ENCODE data around the gene DCAF17.
"Not testable (repeated sequence)": the region's sequence is repeated elsewhere in the genome, so short reads cannot be mapped to it uniquely, and the experiment has no call there.

DCAF17 gene

GRCh38 chr2:171512683-171513195 is 78.7 kb downstream of the DCAF17 start:
- DNase-seq (ENCODE audit: low read depth in 2 of 2, low spot score in 1 of 2) = no peak

GRCh38 chr2:171513719-171514160 is 79.7 kb downstream of the DCAF17 start:
- DNase-seq (ENCODE audit: low read depth in 2 of 2, low spot score in 1 of 2) = no peak

- DNase-seq (ENCODE audit: low read depth in 2 of 2, low spot score in 1 of 2) = no peak
Observed at GRCh38 chr2:171514908-171515582, 81.0 kb downstream of the DCAF17 start.

GRCh38 chr2:171515672-171516298 is 81.8 kb downstream of the DCAF17 start:
- DNase-seq (ENCODE audit: low read depth in 2 of 2, low spot score in 1 of 2) = no peak

- no peak for DNase-seq (ENCODE audit: low read depth in 2 of 2, low spot score in 1 of 2)
Observed at GRCh38 chr2:171516793-171517192, 82.8 kb downstream of the DCAF17 start.

GRCh38 chr2:171520471-171520870 is 86.4 kb downstream of the DCAF17 start:
- DNase-seq (ENCODE audit: low read depth in 2 of 2, low spot score in 1 of 2) = no peak

GRCh38 chr2:171521361-171522051 is 87.5 kb downstream of the DCAF17 start:
- no peak for DNase-seq (ENCODE audit: low read depth in 2 of 2, low spot score in 1 of 2)

GRCh38 chr2:171522052-171522787 is 88.2 kb downstream of the DCAF17 start, which contains the start of gene CYBRD1:
Gene CYBRD1 (plus strand): TSS chr2:171522474. CDS start chr2:171522546, 72 bp downstream.
- no peak for DNase-seq (ENCODE audit: low read depth in 2 of 2, low spot score in 1 of 2)

- DNase-seq (ENCODE audit: low read depth in 2 of 2, low spot score in 1 of 2) = no peak
Observed at GRCh38 chr2:171522788-171523087, 88.7 kb downstream of the DCAF17 start.

- DNase-seq (ENCODE audit: low read depth in 2 of 2, low spot score in 1 of 2) = no peak
Observed at GRCh38 chr2:171523088-171524017, 89.3 kb downstream of the DCAF17 start.

GRCh38 chr2:171524018-171524401 is 90.0 kb downstream of the DCAF17 start:
- DNase-seq (ENCODE audit: low read depth in 2 of 2, low spot score in 1 of 2) = no peak

- no peak for DNase-seq (ENCODE audit: low read depth in 2 of 2, low spot score in 1 of 2)
Observed at GRCh38 chr2:171529914-171530313, 95.9 kb downstream of the DCAF17 start.

GRCh38 chr2:171530378-171530777 is 96.4 kb downstream of the DCAF17 start:
- no peak for DNase-seq (ENCODE audit: low read depth in 2 of 2, low spot score in 1 of 2)

- DNase-seq (ENCODE audit: low read depth in 2 of 2, low spot score in 1 of 2) = not testable (repeated sequence)
Observed at GRCh38 chr2:171530859-171531258, 96.8 kb downstream of the DCAF17 start.

GRCh38 chr2:171531291-171531690 is 97.3 kb downstream of the DCAF17 start:
- no peak for DNase-seq (ENCODE audit: low read depth in 2 of 2, low spot score in 1 of 2)

- DNase-seq (ENCODE audit: low read depth in 2 of 2, low spot score in 1 of 2) = no peak
Observed at GRCh38 chr2:171531836-171532450, 97.9 kb downstream of the DCAF17 start.

- DNase-seq (ENCODE audit: low read depth in 2 of 2, low spot score in 1 of 2) = no peak
Observed at GRCh38 chr2:171533331-171533730, 99.3 kb downstream of the DCAF17 start.
